ENCODE measurements around the gene ICA1.

DNA sequence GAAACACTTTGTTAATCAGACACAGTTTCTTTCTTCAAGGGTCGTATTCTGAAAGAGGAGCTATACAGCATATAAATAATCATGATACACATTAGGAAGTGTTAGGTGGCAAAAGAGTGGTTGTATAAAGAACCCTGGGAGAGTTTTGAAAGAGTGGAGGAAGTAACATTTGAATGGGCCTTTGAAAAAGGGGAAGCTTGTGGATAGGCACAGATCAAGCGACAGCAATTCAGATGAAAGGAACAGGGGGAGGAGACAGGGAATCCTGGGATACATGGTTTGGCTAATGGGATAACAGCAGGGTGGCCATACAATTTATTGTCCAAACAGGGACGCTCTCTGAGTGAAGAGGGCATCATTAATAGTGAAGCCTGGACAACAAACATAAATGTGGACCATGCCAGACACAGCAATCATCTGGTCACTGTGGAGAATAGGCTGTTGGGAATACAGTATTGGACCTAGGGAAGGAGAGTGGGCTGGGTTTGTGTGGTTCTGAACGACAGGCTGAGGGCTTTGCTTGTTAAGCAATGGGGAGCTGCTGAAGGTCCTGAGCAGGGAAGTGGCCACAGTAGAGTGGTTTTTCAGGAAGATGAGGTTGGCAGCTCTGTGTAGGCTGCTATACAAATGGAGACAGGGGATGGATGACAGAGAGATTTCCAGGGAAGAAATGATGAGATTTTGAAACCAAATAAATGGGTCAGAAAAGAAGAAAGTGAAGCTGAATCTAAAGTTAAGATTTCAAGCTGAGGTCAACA is 75.9 kb downstream of the ICA1 start:
- TF ChIP-seq, protein P1, sequence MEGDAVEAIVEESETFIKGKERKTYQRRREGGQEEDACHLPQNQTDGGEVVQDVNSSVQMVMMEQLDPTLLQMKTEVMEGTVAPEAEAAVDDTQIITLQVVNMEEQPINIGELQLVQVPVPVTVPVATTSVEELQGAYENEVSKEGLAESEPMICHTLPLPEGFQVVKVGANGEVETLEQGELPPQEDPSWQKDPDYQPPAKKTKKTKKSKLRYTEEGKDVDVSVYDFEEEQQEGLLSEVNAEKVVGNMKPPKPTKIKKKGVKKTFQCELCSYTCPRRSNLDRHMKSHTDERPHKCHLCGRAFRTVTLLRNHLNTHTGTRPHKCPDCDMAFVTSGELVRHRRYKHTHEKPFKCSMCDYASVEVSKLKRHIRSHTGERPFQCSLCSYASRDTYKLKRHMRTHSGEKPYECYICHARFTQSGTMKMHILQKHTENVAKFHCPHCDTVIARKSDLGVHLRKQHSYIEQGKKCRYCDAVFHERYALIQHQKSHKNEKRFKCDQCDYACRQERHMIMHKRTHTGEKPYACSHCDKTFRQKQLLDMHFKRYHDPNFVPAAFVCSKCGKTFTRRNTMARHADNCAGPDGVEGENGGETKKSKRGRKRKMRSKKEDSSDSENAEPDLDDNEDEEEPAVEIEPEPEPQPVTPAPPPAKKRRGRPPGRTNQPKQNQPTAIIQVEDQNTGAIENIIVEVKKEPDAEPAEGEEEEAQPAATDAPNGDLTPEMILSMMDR (IDR thresholded peaks at IDR 0.05) = no peak
- TF ChIP-seq EP300 (IDR thresholded peaks at IDR 0.05) = no peak
- no peak for TF ChIP-seq POLR2A (IDR thresholded peaks at IDR 0.05)

Measured in sigmoid colon (tissue), 4 donors.